HepG2 (cell line): ENCODE data around the gene BCLAF1. TPM values are rescaled to one million over a fixed set of nuclear protein-coding genes. Genes with fewer than 3 reads are reported as not detected.

Experiments used
- ATAC-seq: fragments of 200-7000 bp; cut with Tn5 transposase; 3 replicates; pipeline ENCODE4 v1.9.1; 2020; ENCODE audit warnings: mild to moderate bottlenecking, moderate library complexity
- BruUV-seq: library from RNA; stranded (reverse); fragments of 400-500 nt; replicated peaks from 2 replicates; lab custom pipeline; 2021; lab: Mats Ljungman, UMichigan
- CTCF ChIA-PET: fragments of 300-600 bp; formaldehyde crosslinking; extraction: SDS; loops from one replicate; lab custom pipeline; 2021; ENCODE audit warnings: low total read pairs, inconsistent platforms, low intra/inter-chr PET ratio; lab: Yijun Ruan, JAX
- POLR2A ChIA-PET: fragments of 350-600 bp; sonication (Branson Sonifier 250); formaldehyde crosslinking; loops from one replicate; lab custom pipeline; 2020; ENCODE audit warnings: antibody characterized with exemption, inconsistent platforms; lab: Yijun Ruan, JAX
- DNase-seq: peaks from one replicate; pipeline ENCODE4 v3.0.0-alpha.2; 2015; ENCODE audit warnings: low spot score
- FAIRE-seq: peaks from 3 replicates; lab custom pipeline; 2011; peaks lifted over from hg19 to GRCh38; lab: Jason Lieb, UNC
- H2AFZ ChIP-seq: one replicate; pipeline ENCODE4 v1.6.1; 2011; ENCODE audit warnings: low read length, inconsistent platforms
- H3K27ac ChIP-seq: fragments of 300-600 bp; 3 replicates; pipeline ENCODE4 v1.8.0; 2011; ENCODE audit warnings: mixed run types, mild to moderate bottlenecking, mixed read lengths, low read length, inconsistent platforms; ENCODE audit not compliant: insufficient read depth; ENCODE audit errors: extremely low read length
- H3K27me3 ChIP-seq, 2 experiments: fragments of 200-600 bp in 1 of 2; 2 replicates in 1 of 2; 3 replicates in 1 of 2; pipeline versions ENCODE4 v1.6.0 to v1.8.0; 2011; ENCODE audit warnings: low read length in 2 of 2, mild to moderate bottlenecking in 2 of 2, moderate library complexity in 2 of 2, inconsistent platforms in 1 of 2; ENCODE audit not compliant: insufficient read depth in 2 of 2, control insufficient read depth in 1 of 2
- H3K36me3 ChIP-seq, 2 experiments: fragments of 200-600 bp in 1 of 2; replicated peaks in 1 of 2; 2 replicates in 1 of 2; 3 replicates in 1 of 2; pipeline versions ENCODE4 v1.5.1 to v1.8.0; 2011; ENCODE audit warnings: low read length in 2 of 2, inconsistent platforms in 1 of 2; ENCODE audit not compliant: insufficient read depth in 2 of 2, control insufficient read depth in 1 of 2
- H3K4me1 ChIP-seq: 2 replicates; pipeline ENCODE4 v1.5.1; 2012; ENCODE audit warnings: low read length, inconsistent platforms; ENCODE audit not compliant: insufficient read depth
- H3K4me2 ChIP-seq: 2 replicates; pipeline ENCODE4 v1.6.0; 2011; ENCODE audit warnings: low read depth, low read length, inconsistent platforms
- H3K4me3 ChIP-seq, 3 experiments: fragments of 200-600 bp in 1 of 3; sonication (generic), shearing (Covaris generic) in 1 of 3; replicated peaks in 1 of 3; 2 replicates each; pipeline ENCODE4 v1.5.1; 2011 to 2016; ENCODE audit warnings: low read length in 3 of 3, inconsistent platforms in 2 of 3, low read depth in 2 of 3, mild to moderate bottlenecking in 2 of 3, control low read depth in 1 of 3, mixed read lengths in 1 of 3; ENCODE audit not compliant: insufficient read depth in 1 of 3
- H3K79me2 ChIP-seq: one replicate; pipeline ENCODE4 v1.6.1; 2011; ENCODE audit warnings: low read length, inconsistent platforms; ENCODE audit not compliant: insufficient read depth
- H3K9ac ChIP-seq: 2 replicates; pipeline ENCODE4 v1.6.0; 2011; ENCODE audit warnings: mild to moderate bottlenecking, low read depth, low read length, inconsistent platforms; ENCODE audit not compliant: insufficient read depth
- H3K9me3 ChIP-seq: 2 replicates; pipeline ENCODE4 v1.5.1; 2012; ENCODE audit warnings: mild to moderate bottlenecking, low read length
- H4K20me1 ChIP-seq: 2 replicates; pipeline ENCODE4 v1.6.0; 2011; ENCODE audit warnings: inconsistent platforms, mild to moderate bottlenecking, low read length, moderate library complexity; ENCODE audit not compliant: insufficient read depth
- FOXJ3 ChIP-seq: sonication (generic); formaldehyde crosslinking; IDR thresholded peaks from 2 replicates; pipeline ENCODE4 v1.4.0; 2020; ENCODE audit warnings: missing genetic modification reagents, mild to moderate bottlenecking, borderline replicate concordance
- IRX3 ChIP-seq: sonication (generic); formaldehyde crosslinking; IDR thresholded peaks from 2 replicates; pipeline ENCODE4 v1.8.1; 2023; ENCODE audit warnings: mild to moderate bottlenecking, low read depth, missing genetic modification reagents, borderline replicate concordance
- KDM3A ChIP-seq: IDR thresholded peaks from 2 replicates; pipeline ENCODE4 v1.6.1; 2018; ENCODE audit warnings: low read depth, missing compliant biosample characterization
- KLF12 ChIP-seq: sonication (generic); formaldehyde crosslinking; IDR thresholded peaks from 2 replicates; pipeline ENCODE4 v1.4.0; 2020; ENCODE audit warnings: missing genetic modification reagents, borderline replicate concordance
- MAFK ChIP-seq, 2 experiments: IDR thresholded peaks in 1 of 2; conservative IDR thresholded peaks in 1 of 2; 2 replicates each; pipeline ENCODE4 v1.6.1; 2011; ENCODE audit warnings: improper control_type of control experiment in 2 of 2, low read length in 2 of 2
- ZFY ChIP-seq: sonication (generic); formaldehyde crosslinking; IDR thresholded peaks from 2 replicates; pipeline ENCODE4 v1.4.0; 2020; ENCODE audit warnings: missing genetic modification reagents
- ZNF207 ChIP-seq: fragments of 450-650 bp; IDR thresholded peaks from 2 replicates; pipeline ENCODE4 v1.6.1; 2016; ENCODE audit warnings: antibody characterized with exemption, borderline replicate concordance
- ZNF318 ChIP-seq: sonication (generic); formaldehyde crosslinking; IDR thresholded peaks from 2 replicates; pipeline ENCODE4 v1.4.0; 2020; ENCODE audit warnings: mild to moderate bottlenecking, missing genetic modification reagents
- ZNF883 ChIP-seq: sonication (generic); formaldehyde crosslinking; IDR thresholded peaks from 2 replicates; pipeline ENCODE4 v1.5.1; 2020; ENCODE audit warnings: mild to moderate bottlenecking, missing genetic modification reagents; ENCODE audit errors: not compliant biosample characterization
- WGBS: methylation state at CpG from one replicate; pipeline ENCODE4 v1.1.6; 2017; ENCODE audit warnings: low lambda C conversion rate; 5-methylcytosine and 5-hydroxymethylcytosine counted together
- in situ Hi-C: cut with HindIII; loops from 2 replicates; pipeline ENCODE4 v1.10.0; 2017; ENCODE audit warnings: low pct_unique_long_range_greater_than_20kb; ENCODE audit not compliant: extremely low pct_ligation_motif_present
- intact Hi-C: fragments of 100-400 bp; cut with micrococcal nuclease; formaldehyde crosslinking; loops from one replicate; pipeline ENCODE4 v1.10.0; 2022; ENCODE audit not compliant: unreplicated experiment
- polyA plus RNA-seq, 8 experiments: library from polyadenylated mRNA; depleted of rRNA in 3 of 8; stranded (reverse) in 7 of 8; unstranded in 1 of 8; fragments of >200 nt; fragmentation: Illumina TruSeq in 4 of 8; extraction: Trizol in 4 of 8; gene quantifications; 2 replicates each; pipeline versions ENCODE4 v1.2.1 to v1.2.3, GENCODE V29; 2011 to 2016; ENCODE audit warnings: low read depth in 4 of 8, missing spikeins in 1 of 8, mixed read lengths in 1 of 8; ENCODE audit not compliant: insufficient read depth in 1 of 8
- total RNA-seq, 5 experiments: library from RNA; depleted of rRNA; stranded (reverse); fragments of >200 nt; fragmentation: Illumina TruSeq; extraction: Trizol; gene quantifications; 2 replicates each; pipeline ENCODE4 v1.2.3, GENCODE V29; 2016; ENCODE audit warnings: low read depth in 1 of 5
- TF ChIP-seq, protein P1 (sequence below): sonication (generic); formaldehyde crosslinking; IDR thresholded peaks from 2 replicates; pipeline ENCODE4 v1.4.0; 2020; ENCODE audit warnings: missing genetic modification reagents
- TF ChIP-seq, protein P2 (sequence below): sonication (generic); formaldehyde crosslinking; IDR thresholded peaks from 2 replicates; pipeline ENCODE4 v1.8.0; 2022; ENCODE audit warnings: missing genetic modification reagents, low read depth, mild to moderate bottlenecking, borderline replicate concordance

BCLAF1 gene
- total and polyA plus RNA-seq, 2 of the 13 experiments (the other 11 are each of a cell fraction or from before 2014, with no cell fraction given) = 55.3 to 292 TPM

DNA sequence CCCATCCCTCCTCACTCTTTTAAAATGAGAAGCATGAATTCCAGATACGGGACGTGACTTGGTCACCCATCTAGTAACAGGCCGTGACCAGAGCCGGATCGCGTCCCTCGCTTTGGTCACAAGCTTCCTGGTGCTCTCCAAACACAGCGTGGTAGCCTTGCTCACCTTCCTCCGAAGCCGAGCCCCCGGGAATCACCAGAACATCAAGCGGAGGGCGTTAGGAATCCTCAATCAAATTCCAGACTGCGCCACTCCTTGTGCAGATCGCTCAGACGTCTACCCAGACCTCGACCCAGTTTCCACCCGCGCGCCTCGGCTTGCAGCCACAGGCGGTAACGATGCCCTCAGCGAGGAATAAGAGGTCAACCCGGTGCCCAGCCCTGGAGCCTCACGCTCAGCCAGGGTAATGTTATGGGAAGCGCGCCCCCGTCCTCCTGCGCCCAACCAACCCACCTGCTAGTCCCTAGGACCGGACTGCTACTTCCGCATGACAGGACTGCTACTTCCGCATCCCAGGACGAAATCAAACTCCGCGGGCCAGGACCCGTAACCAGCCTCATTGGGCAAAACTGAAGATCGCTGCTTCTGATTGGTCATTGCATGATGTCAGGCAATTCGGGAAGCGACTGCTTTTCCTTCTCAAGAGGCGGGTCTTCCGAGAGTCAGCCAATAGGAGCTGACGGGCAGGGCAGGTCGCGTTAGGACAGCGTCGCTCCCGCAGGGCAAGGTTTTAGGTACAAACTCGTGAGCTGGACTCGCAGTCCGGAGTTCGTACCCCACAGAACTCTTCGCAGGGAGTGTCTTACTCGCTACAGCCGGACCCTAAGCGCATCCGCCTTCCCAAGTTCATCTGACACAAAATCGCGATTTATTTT lies 39.6 kb downstream of the BCLAF1 start, which contains the start of gene MTFR2:
Gene MTFR2, minus strand, starts transcription at position 501 of the 875 bp plus-strand sequence. CDS start 1,212 bp downstream, outside the sequence.
- WGBS = 0% methylated on average over 43 of the region's 59 CpGs
- Histone ChIP-seq H3K4me3 (peak within 1 kb of the TSS; percentile 86 to 96 (median 88)), H3K4me2 (peak within 1 kb of the TSS; percentile 86), H3K27me3 (no peaks in the 10 kb centered on the region; a peak in 1 of 5 replicates), H3K9ac (peak within 1 kb of the TSS; percentile 72), H3K79me2 (peaks cover 4% of the 10 kb centered on the region), H4K20me1 (no peaks in the 10 kb centered on the region), H3K4me1 (peaks cover 19% of the 10 kb centered on the region), H3K27ac (peak within 1 kb of the TSS; percentile 57), H3K36me3 (no peaks in the 10 kb centered on the region), H2AFZ (peak within 1 kb of the TSS; percentile 68), H3K9me3 (no peaks in the 10 kb centered on the region)
- ATAC-seq (peak; percentile 93), FAIRE-seq (peak; percentile 91), DNase-seq (peak; percentile 100)
- POLR2A ChIA-PET = interaction anchor here (0.8 to 4.8 kb wide), 7 partner anchors 9 to 39 kb away, joined by 3 to 85 read pairs (median 7); partner anchors contain the start of gene BCLAF1
- no TSS peak for BruUV-seq
- intact Hi-C loops (loop anchor here (1.0 to 2.0 kb wide), 2 partner anchors 40 to 67 kb away; no protein-coding TSS in a partner anchor), in situ Hi-C loops (loop anchor here (5.0 kb wide), 1 partner anchor 37 kb away; the partner anchor contains the start of gene BCLAF1)
- CTCF ChIA-PET = no interaction called here
- 0 out of 4 replicates have a peak, but pooled peaks of 1 of the 2 experiments have one; percentile 6 for TF ChIP-seq MAFK (conservative IDR thresholded peaks at IDR 0.05 in 1 of 2, IDR thresholded peaks at IDR 0.05 in 1 of 2; ENCODE audit: low read length in 2 of 2)
- TF ChIP-seq FOXJ3 (CRISPR knock-in tag) = peak; percentile 62; the same call in 1 of the 2 replicates
- TF ChIP-seq ZNF318 (CRISPR knock-in tag) = no peak
- 0 out of 2 replicates have a peak, but pooled peaks have one; percentile 30 for TF ChIP-seq KDM3A (CRISPR knock-in tag)
- TF ChIP-seq, protein P1, sequence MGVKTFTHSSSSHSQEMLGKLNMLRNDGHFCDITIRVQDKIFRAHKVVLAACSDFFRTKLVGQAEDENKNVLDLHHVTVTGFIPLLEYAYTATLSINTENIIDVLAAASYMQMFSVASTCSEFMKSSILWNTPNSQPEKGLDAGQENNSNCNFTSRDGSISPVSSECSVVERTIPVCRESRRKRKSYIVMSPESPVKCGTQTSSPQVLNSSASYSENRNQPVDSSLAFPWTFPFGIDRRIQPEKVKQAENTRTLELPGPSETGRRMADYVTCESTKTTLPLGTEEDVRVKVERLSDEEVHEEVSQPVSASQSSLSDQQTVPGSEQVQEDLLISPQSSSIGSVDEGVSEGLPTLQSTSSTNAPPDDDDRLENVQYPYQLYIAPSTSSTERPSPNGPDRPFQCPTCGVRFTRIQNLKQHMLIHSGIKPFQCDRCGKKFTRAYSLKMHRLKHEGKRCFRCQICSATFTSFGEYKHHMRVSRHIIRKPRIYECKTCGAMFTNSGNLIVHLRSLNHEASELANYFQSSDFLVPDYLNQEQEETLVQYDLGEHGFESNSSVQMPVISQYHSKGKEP (CRISPR knock-in tag) = 0 out of 2 replicates have a peak, but pooled peaks have one; percentile 25
- no peak for TF ChIP-seq ZNF207
- TF ChIP-seq ZFY (CRISPR knock-in tag) = peak; percentile 29
- TF ChIP-seq IRX3 (CRISPR knock-in tag) = 0 out of 2 replicates have a peak, but pooled peaks have one; percentile 49
- no peak for TF ChIP-seq ZNF883
- TF ChIP-seq, protein P2, sequence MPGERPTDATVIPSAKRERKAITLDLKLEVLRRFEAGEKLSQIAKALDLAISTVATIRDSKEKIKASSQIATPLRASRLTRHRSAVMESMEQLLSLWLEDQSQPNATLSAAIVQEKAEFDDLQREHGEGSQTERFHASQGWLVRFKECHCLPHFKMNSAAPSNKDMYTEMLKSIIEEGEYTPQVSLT (CRISPR knock-in tag) = no peak
- TF ChIP-seq KLF12 (CRISPR knock-in tag) = 0 out of 2 replicates have a peak, but pooled peaks have one; percentile 52
